GOT3 (cell line): ENCODE results near the gene PELI1.
"Not testable (repeated sequence)": the region's sequence is repeated elsewhere in the genome, so short reads cannot be mapped to it uniquely, and the experiment has no call there.

Experiments
- DNase-seq: peaks from one replicate; lab custom pipeline; 2025; ENCODE audit warnings: mixed read lengths; lab: John Stamatoyannopoulos, UW

The PELI1 gene

DNA sequence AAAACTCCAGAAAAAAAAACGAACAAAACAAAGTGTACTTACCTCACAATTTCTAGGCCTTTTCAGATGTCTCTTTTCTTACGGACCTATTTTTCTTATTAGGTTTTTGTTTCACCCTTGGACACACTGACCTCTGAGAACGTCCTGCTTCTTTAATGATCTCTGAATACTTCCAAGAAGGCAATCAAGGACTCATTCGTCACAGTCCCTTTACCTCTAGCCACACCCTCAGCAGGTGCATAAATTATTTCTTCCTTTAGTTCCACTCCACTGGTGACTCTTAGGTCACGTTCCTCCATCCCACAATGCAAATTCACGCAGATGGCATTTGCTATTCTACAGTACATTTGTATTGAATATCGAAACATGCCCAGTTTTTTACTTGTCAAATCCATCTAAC lies 21.9 kb downstream of the PELI1 start:
- no peak for DNase-seq

GRCh38 chr2:64120928-64121327 lies 23.3 kb downstream of the PELI1 start:
- no peak for DNase-seq

GRCh38 chr2:64120008-64120407 lies 24.2 kb downstream of the PELI1 start:
- no peak for DNase-seq

- DNase-seq, result no peak
Observed at GRCh38 chr2:64119369-64119768, 24.9 kb downstream of the PELI1 start.

DNA sequence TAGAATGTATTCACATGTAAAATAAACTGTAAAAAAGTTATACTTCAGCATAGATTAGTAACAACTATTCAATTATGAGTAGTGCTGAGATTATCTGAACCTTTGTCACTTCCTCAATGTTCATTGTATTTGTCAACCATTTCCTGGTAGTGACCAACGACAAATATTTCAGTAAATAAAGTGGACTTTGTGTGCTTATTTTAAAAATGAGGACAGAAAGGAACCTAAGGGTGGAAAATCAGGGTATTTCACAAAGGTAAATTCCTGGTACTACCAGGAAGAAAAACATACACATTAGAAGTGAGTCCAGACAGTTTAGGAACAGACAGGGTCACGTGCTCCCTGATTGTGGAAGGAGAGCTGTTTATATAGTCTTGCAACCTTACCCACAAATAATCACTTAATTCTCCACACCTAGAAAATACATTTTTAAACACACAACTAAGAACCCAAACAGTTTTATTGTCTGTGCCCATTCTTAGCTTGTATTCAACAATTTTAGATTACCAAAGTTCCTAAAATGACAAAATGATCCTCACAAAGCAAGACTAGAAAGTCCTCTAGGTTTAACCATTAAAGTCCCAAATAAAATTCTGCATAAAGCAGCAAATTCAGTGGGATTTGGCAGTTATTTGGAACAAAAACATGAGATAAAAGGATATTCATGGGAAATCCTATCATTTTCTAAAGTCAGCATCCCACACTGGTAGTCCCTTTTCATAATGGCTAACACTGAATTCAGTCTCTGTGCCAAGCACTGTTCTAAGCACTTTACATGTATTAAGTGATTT lies 28.2 kb downstream of the PELI1 start:
- DNase-seq, result no peak

GRCh38 chr2:64114912-64115277 lies 29.3 kb downstream of the PELI1 start:
- DNase-seq, result no peak

- DNase-seq, result no peak
Observed at GRCh38 chr2:64114063-64114911, 29.9 kb downstream of the PELI1 start.

DNA sequence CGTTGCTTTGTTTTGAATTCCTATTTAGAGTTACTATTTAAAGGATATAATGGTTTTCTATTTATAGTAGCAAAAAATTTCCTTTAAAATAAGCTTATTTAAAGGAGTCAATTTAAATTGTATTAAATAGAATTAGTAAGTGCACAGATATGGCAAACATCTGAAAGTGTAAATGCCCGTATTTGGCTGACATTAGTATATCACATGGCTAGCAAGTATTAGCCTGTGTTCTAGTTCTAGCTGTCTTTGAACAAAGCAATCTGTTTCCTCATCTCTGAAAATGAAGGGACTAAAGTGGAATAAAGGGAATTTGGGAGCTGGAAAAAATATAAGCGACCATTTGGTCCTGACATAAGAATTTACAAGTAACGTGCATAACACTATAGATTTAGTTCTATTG lies 32.2 kb downstream of the PELI1 start:
- no peak for DNase-seq

GRCh38 chr2:64111426-64111825 lies 32.8 kb downstream of the PELI1 start:
- no peak for DNase-seq

DNA sequence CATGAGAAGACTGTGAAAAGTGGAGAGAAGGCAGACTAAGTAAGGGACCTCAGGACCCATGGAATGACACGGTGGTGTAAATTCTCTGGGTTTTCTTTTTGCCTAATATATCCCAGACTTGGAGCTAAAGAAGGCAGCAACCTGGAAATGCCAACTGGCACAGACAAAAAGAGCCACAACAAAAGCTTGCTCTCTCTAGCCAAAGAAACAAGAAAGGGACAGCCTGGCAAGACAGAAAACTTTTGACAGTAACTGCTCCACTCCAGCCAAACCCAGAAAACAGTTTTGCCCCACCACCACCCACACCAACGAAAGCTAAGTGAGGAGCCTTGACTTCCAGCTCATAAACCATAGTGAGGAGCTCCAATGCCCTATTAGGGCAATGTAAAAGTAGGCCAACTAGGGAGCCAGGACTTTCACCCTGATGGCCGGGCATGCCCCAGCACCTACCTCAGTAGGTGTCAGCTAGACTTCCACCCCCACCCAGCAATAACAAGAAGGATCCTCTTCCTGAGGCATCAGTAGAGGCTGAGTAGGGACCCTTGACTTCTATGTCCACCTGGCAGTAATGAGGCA lies 35.5 kb downstream of the PELI1 start:
- DNase-seq, result no peak

GRCh38 chr2:64106481-64106880 lies 37.7 kb downstream of the PELI1 start:
- no peak for DNase-seq

- DNase-seq, result no peak
Observed at GRCh38 chr2:64105670-64106461, 38.4 kb downstream of the PELI1 start.

- no peak for DNase-seq
Observed at GRCh38 chr2:64104933-64105332, 39.3 kb downstream of the PELI1 start.

- DNase-seq, result not testable (repeated sequence)
Observed at GRCh38 chr2:64102736-64103135, 41.5 kb downstream of the PELI1 start.

GRCh38 chr2:64101141-64101591 lies 43.1 kb downstream of the PELI1 start:
- no peak for DNase-seq

GRCh38 chr2:64100584-64100983 lies 43.6 kb downstream of the PELI1 start:
- not testable (repeated sequence) for DNase-seq

GRCh38 chr2:64094663-64095382 lies 49.4 kb downstream of the PELI1 start:
- no peak for DNase-seq

DNA sequence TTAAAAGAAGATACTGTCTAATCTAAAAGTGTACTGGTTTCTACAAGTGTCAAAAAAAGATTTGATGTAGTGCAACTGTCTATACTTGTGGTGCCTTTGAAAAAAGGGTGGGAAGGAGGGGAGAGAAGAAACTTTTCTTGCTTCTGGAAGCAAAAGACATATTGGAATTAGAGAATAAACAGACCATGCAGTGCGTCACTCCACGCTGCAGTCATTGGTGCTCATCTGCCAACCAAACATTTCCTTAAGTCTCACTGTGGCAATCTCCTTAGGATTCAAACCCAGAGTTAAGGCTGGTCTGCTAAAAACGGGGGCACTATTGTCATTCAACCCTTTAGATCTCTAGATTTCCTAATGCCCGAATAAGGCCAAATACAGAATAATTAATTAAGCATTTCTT lies 50.9 kb downstream of the PELI1 start:
- DNase-seq, result no peak

GRCh38 chr2:64092502-64092901 lies 51.7 kb downstream of the PELI1 start:
- DNase-seq, result no peak

- no peak for DNase-seq
Observed at GRCh38 chr2:64090264-64090663, 54.0 kb downstream of the PELI1 start.

- DNase-seq, result no peak
Observed at GRCh38 chr2:64086347-64087082, 57.7 kb downstream of the PELI1 start.
